ENCODE results near the gene LRRC9.
"Not testable (repeated sequence)": the region's sequence is repeated elsewhere in the genome, so short reads cannot be mapped to it uniquely, and the experiment has no call there.

LRRC9 gene

GRCh38 chr14:59959668-59960067 lies 39.7 kb downstream of the LRRC9 start:
- DNase-seq: no peak

GRCh38 chr14:59961518-59962062 lies 41.6 kb downstream of the LRRC9 start:
- no peak for DNase-seq

DNA sequence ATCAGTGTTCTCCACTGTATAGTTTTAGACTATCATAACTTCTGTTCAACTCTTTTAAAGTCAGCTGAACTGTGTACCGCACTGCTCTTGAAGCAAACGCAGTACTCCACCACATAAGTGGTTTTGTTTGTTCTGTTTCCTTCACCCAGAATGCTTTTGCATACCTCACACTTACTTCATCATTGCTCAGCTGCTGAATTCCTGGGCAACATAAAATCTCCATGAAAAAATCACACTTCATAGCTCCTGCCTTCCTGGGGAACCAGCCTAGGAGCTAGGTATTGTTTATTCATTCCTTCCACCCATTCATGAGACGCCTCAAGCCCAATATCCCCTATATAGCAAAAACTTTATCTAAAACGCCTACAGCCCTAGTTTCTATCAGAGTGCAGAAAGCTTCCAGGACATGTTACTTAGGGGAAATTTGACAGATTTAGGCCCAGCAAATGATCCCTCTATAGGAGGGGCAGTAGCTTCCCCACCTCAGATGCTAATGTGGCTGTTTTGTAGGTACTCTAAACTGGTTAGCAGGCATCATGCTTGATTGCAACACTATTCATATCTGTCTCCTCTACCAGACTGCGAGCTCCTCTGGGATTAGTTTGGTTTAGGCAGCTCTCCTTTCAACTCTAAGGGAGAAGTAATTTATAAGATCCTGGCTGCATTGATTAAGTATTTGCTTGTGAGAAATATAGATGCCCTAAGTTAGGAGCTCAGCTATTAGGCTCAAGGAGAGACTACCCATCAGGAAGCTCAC lies 44.5 kb downstream of the LRRC9 start:
- DNase-seq: no peak

GRCh38 chr14:59969319-59969718 lies 49.4 kb downstream of the LRRC9 start:
- no peak for DNase-seq

DNA sequence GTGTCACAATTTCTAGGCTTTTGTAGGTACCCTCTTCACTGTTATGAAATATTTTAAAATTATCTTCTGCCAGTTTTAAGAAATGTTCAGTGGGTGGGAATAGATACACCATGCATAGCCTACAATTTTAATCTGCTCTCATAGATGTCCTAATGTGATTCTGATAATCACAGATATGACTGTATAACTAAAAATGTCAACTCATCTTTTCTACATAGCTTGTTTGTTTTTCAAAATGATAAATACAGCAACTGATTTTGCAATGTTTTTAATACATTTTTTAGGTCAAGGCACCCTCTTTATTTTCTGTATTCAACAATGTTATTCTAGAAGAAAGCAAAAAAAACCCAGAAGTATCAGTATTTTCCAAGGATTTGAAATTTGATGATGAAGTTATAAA lies 61.6 kb downstream of the LRRC9 start:
- DNase-seq: no peak

DNA sequence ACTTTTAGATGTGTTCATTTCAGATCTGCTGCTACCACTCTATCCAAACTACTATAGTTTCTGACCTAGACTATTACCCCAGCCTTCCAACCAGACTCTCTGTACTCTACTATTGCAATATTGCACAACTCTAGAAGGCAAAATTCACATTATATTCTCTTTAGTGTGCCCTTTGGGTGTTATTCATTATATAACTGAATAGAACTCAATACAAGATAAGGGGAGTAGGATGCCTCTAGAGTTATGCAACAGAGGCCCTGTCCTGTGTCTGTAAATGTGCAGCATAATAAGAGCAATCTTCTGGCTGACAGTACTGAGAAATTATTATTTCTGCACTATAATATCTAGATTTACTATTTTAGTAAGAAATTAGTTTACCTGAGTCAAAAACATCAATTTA lies 63.1 kb downstream of the LRRC9 start:
- DNase-seq: no peak

- DNase-seq: no peak
Measured at GRCh38 chr14:59986556-59987059, 66.7 kb downstream of the LRRC9 start.

DNA sequence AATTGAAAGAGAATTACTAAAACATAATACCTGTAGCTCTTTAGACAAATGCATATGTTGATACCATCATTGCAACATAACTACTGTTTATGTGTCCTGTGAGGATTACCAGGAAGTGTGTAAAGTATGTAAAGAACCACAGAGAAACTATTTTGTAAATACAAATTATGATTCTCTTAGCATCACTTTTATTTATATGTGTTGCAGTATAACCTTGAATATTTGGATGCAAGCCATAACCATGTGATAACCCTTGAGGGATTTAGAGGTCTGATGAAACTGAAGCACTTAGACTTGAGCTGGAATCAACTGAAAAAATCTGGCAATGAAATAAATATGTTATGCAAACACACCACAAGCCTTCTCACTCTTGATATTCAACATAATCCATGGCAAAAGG lies 77.5 kb downstream of the LRRC9 start:
- peak; percentile 83 for DNase-seq

- no peak for DNase-seq
Measured at GRCh38 chr14:59997966-59998365, 78.0 kb downstream of the LRRC9 start.

GRCh38 chr14:59998564-59998963 lies 78.6 kb downstream of the LRRC9 start:
- DNase-seq: no peak

GRCh38 chr14:60002819-60003492 lies 83.0 kb downstream of the LRRC9 start:
- DNase-seq: peak; percentile 14

DNA sequence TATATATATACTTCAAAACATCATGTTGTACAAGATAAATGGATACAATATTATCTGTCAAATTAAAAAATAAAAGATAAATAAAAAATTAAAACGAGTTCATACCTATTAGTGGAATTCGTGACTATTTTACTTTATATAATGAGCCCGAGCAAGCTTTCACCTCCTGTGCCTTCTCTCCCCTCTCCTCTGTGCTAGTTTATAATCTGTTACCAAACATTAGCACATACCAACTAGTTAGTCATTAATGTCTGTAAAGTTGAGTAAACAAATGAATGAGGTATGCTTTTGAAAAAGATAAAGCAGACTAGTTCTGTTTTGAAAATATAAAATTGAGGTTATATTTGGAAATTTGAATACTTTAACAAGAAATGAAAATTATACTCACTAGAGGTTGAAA lies 84.0 kb downstream of the LRRC9 start:
- no peak for DNase-seq

- no peak for DNase-seq
Measured at GRCh38 chr14:60008042-60008441, 88.1 kb downstream of the LRRC9 start.

DNA sequence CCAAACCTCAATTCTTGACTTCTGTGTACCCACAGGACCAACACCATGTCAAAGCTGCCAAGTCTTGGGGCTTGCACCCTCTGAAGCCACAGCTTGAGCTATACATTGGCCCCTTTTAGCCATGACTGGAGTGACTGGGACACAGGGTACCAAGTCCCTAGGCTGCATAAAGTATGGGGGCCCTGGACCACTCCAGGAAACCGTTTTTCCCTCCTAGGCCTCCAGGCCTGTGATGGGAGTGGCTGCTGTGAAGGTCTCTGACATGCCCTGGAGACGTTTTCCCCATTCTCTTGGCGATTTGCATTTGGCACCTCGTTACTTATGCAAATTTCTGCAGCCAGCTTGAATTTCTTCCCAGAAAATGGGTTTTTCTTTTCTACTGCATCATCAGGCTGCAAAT lies 90.3 kb downstream of the LRRC9 start:
- DNase-seq: not testable (repeated sequence)

- no peak for DNase-seq
Measured at GRCh38 chr14:60014402-60014801, 94.5 kb downstream of the LRRC9 start.

DNA sequence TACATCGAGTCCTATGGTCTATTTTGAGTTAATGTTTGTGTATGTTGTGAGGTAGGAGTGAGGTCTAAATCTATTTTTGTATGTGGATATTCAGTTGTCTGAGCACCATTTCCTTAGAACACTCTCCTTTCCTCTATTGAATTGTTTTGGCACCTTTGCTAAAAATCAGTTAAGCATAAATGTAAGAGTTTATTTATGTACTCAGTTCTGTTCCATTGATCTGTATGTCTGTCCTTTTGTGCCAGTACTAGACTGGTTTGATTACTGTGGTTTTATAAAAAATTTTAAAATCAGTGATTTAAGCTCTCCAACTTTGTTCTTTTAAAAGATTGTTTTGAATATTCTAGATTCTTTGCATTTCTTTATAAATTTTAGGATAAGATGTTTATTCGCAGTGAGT lies 101.7 kb downstream of the LRRC9 start:
- no peak for DNase-seq

- DNase-seq: no peak
Measured at GRCh38 chr14:60025571-60025970, 105.6 kb downstream of the LRRC9 start.

GRCh38 chr14:60035177-60035576 lies 115.2 kb downstream of the LRRC9 start:
- DNase-seq: no peak

- not testable (repeated sequence) for DNase-seq
Measured at GRCh38 chr14:60047976-60048375, 128.0 kb downstream of the LRRC9 start.

DNA sequence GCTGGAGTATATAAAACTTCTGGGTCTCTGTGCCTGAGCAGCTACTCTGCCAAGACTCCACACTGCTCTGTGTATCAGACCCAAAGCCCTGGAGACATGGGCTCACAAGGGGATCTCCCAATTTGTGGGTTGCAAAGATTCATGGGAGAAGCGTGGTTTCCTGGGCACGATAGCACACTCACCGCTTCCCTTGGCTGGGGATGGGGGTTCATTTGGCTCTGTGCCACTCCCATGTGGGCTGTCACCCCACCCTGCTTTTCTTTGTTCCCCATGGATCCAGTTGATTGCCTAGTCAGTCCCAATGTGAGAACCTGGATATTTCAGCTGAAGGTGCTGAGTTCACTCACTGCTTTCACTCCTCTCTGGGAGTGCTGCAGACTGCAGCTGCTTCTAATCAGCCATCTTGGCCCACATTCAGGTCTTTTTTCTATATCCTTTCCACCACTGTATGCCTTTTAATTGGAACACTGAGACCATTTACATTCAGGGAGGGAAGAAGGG lies 131.8 kb downstream of the LRRC9 start:
- DNase-seq: no peak

DNA sequence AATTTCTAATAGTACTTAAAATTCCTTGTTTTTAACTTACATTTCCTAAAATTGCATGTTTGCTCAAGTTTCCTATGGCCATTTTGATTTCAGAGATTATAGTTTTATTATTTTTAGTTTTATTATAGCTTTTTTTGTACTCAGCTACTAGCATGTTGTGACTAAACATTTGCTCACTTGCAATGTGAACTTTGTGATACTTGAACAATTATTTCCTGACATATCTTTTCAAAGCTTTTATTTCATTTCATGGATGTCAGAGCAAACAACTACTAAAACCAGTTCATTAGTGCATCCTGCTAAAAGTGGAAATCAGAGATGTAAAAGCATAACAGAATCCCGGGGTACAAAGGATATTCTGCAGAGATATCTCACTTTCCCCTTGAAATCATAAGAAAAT lies 138.1 kb downstream of the LRRC9 start:
- no peak for DNase-seq

DNA sequence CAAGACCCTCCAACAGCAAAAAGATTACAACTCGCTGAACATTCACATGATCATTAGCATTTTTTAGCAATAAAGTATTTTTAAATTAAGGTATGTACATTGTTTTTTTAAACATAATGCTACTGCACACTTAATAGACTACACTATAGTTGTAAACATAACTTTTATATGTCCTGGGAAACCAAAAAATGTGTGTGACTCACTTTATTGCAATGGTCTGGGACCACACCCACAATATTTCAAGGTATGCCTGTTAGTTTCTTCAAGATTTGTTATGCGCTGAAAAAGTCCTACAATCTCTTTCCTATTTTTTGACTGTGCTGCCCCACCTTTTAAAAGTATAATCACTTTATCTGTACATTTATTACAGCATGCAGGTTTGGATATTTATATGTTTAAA lies 141.4 kb downstream of the LRRC9 start:
- no peak for DNase-seq

DNA sequence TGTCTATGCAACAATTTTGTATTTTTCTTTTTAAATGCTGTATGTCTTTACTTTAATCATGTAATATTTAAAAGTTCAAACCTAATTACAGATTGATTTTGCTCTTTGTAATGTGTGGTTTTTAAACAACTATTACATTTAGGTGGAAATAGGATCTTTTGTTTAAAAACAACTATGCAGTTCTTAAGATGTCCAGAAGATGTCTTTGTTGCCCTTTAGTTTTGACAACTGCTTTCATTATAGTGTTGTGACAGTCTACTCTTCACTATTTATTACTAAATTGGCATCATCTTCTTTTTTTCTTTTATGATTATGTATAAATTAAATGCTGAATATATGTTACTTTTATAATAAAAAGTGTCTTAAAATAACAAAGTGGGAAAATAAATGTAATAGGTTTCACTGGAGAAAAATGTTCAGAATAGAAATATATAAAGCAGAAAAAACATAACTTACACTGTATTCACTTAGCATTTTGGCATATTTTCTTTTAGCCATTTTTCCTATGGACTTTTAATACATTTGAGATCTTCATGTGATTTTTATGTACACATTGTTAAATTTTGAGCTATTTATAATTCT lies 144.6 kb downstream of the LRRC9 start:
- peak; percentile 40 for DNase-seq

GRCh38 chr14:60067882-60068281 lies 147.9 kb downstream of the LRRC9 start:
- DNase-seq: no peak

Measured in NCI-H2029 treated with DMSO at 0.1 percent for 48 hours (cell line).